ENCODE results near the gene MOCS1.

The MOCS1 gene

DNA sequence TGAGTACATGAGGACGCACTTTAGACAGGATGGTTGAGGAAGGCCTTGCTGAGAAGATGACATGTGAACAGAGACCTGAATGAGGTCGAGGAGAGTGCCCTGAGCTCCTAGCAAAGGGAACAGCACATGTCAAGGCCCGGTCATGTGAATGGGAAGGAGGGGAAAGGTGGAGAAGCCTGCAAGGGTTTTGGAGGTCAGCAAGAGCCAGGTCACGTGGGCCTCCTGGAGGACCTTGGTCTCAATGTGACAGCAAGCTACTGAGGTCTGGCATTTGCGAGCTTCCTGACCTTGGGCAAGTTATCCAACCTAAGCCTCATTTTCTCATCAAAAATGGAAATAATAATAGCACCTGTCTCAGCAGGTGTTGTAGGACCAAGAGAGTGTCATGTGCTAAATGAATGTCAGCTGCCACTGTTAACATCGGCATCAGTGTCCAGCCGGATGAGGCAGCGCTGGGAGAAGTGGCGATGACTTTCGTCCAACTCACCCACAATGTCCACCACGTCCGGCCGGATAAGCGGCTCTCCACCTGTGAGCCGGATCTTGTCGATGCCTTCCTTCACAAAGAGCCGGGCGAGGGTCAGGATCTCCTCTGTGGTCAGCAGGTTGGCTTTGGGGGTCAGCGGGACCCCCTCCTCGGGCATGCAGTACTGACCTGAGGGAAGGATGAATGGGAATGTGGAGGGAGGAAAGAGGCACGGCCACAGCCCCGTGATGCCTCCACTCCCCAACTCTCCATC is 8.9 kb downstream of the MOCS1 start:
- H3K4me3 ChIP-seq (ENCODE audit: low read depth, low read length), result no peak overlapping the region

DNA sequence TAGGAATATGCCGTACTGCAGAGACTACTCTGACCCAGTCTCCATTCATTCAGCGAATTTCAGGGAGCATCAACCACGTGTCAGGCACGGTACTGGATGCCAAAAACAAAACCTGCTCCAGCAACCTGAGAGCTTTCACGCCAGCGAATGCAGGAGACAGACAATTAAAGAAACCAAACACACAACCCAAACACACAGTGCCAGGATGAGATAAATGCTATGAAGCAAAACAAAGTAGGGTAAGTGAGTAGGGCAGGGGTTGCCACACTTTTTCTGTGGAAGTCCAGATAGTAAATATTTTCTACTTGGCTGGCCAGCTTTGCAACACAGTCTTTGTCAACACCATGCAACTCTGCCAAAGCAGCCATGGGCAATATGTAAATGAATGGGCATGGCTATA is 10.0 kb downstream of the MOCS1 start:
- H3K4me3 ChIP-seq (ENCODE audit: low read depth, low read length), result no peak overlapping the region

DNA sequence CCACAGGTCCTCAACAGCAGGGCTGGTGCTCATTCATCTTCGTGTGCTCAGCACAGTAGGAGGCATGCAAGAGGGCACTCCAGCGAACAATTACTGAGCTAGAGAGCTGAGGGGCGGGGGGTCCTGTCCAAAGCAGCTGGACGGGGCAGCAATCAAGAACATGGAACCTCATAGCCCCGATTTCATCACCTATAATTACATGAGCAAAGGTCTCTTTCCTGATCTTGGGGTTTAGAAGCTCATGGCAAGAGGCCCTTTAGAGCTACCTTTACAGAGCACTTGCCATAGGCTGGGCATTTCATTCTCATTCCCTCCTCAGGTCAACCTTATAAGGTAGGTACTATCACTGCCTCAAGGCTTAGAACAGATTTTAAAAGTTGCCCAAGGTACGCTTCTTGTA is 10.4 kb downstream of the MOCS1 start:
- H3K4me3 ChIP-seq (ENCODE audit: low read depth, low read length), result no peak overlapping the region

DNA sequence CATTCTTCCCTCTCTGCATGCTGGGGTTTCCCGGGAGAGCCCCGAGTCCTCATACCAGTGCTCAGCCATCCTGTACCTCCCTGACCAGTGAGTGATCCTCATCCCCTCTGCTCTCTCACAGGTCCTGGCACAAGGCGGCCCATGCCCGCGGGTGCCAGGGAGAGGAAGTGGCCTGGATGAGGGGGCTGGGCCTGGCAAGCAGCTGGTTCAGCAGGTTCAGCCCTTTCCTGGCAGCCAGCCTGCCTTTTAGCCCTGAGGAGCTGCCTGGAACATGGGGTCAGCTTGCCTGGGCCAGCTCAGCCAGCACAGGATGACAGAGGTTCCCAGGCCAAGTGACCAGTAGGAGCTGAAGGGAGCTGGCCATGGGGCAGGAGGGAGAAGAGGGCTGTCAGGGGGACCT is 10.9 kb downstream of the MOCS1 start:
- no peak overlapping the region for H3K4me3 ChIP-seq (ENCODE audit: low read depth, low read length)

DNA sequence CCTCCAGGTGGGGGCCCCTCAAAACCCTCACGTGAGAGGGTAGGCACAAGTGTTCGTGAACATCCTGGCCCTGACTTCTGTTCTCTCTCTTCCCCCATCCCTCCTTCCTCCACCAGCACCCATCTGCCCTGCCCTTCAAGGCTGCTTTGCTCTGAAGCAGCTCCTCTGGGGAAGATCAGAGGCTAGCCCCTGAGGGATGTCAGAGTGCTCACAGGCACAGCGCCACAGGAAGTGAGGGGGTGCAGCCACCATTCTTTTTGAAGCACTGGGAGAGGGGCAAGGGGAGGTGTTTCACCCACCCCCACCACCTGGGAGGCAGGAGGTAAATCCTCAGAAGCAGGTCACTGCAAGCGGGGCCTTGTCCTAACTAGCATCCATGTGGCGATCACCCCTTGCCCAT is 11.4 kb downstream of the MOCS1 start:
- H3K4me3 ChIP-seq (ENCODE audit: low read depth, low read length), result no peak overlapping the region

DNA sequence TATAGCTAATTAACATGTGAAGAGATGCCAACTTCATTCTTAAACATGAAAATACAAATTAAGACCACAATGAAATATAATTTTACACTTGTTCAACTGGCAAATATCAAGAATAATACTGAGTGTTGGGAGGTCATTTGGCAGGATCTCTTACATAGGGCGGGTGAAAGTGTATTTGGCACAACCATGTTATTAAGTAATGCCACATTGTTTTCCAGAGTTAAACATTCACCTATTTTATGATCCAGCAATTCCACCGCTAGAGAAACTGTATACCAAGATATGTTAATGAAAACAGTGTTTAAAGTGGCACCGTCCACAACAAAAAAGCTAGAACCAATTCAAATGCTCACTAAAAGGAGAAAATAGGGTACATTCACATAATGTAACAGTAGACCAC is 14.1 kb downstream of the MOCS1 start:
- no peak overlapping the region for H3K4me3 ChIP-seq (ENCODE audit: low read depth, low read length)

DNA sequence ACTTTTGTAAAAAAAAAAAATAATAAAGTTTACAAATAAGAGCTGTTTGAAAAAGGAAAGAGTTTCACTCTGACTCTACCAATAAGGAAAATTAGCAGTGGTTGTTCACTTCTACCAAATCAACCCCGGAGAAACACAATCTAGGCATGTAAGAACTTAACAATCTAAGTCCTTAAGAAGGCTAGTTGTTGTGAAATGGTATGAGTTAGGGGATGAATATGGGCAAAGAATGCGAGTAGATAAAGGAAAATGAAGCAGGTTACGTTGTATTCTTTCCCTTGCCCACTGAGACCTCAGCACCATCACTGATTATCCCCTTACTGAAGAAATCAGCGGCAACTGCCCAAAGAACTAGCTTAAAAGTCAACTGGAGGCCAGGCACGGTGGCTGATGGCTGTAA is 15.4 kb downstream of the MOCS1 start:
- no peak overlapping the region for H3K4me3 ChIP-seq (ENCODE audit: low read depth, low read length)

DNA sequence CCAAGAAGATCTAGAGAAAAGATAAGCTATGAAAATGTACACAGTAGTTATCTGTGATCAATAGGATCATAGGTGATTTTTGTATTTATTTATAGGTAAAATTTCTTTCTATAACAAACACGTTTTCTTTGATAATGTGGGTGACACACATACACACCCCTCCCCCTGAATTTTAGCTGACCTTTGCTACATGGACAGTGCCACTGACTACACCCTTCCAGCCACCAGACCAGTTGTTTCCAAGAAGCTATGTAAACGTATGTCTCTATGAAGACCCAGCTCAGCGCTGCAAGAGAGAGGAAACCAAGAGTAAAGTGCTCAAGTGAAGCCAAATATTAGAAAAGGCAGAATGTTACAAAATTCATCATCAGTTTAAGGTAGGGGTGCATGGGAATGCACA is 16.3 kb downstream of the MOCS1 start:
- no peak overlapping the region for H3K4me3 ChIP-seq (ENCODE audit: low read depth, low read length)

DNA sequence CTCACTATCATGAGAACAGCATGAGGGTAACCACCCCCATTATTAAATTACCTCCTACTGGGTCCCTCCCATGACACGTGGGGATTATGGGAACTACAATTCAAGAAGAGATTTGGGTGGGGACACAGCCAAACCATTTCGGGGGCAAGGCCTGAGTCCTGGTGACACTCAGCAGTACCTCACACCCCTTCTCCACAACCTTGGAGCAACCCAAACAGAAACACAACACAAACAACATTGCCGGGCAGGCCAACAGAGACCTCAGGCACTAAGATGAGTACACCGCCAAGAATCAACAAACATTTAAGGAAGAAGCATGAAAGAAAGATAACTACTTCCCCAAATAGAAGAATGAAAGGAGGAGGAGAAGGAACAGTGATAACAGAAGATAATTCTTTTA is 16.9 kb downstream of the MOCS1 start:
- no peak overlapping the region for H3K4me3 ChIP-seq (ENCODE audit: low read depth, low read length)

DNA sequence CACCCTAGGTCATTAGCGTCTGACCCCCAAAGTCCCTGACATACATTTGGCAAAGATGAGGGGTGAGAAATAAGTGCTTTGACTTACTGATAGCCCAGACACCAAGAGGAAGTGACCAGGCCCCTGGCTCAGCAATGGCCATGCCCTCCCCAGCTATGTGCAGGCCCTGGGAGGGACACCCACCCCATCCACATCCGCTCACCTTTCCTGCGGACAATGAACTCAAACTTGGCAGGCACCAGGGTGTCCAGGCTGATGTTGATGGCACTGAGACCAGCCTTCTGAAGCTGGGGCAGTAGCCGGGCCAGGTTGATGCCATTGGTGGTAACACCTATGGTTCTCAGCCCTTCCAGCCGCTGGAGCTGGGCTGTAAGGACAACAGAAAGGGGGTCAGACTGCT is 18.4 kb downstream of the MOCS1 start:
- no peak overlapping the region for H3K4me3 ChIP-seq (ENCODE audit: low read depth, low read length)

DNA sequence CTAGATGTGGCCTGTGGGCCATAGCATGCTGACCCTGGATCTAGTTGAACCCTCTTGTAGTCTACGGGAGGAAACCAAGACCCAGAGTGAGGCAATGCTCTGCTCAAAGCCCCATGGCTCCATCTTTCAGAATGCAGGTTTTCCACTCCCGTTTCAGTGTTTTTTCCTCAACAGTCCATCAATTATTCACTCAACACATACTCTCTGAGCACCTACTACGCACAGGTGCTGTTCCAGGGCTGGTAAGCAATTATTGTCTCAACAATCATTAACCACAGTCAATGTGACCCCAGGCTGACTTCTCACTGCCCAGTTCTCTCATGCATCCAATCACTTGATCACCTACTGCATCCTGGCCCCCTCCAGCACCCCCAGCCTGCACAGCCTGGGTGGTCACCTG is 20.0 kb downstream of the MOCS1 start:
- H3K4me3 ChIP-seq (ENCODE audit: low read depth, low read length), result no peak overlapping the region

DNA sequence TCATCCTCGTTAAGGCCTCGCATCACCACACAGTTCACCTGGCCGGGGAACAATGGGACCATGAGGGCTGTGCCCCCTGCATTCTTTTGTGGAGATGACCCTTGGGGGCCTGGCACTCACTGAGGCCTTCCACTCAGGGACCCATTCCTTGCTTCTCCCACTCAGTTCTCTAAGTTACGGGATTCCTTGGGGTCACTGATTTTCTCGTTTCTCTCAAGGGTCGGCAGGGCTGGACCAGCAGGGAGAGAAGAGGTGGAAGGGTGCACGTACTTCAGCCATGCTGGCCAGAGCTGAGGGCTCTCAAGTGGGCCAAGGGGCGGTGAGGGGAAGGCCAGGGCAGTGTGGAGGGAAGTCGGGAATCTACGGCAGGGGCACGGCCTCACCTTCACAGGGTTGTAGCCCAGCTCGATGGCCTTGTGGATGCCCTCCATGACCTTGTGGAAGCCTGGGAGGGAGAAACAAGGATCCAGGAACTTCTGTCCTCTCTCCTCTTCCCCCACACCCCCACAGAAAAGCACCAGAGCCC is 20.8 kb downstream of the MOCS1 start:
- no peak overlapping the region for H3K4me3 ChIP-seq (ENCODE audit: low read depth, low read length)

DNA sequence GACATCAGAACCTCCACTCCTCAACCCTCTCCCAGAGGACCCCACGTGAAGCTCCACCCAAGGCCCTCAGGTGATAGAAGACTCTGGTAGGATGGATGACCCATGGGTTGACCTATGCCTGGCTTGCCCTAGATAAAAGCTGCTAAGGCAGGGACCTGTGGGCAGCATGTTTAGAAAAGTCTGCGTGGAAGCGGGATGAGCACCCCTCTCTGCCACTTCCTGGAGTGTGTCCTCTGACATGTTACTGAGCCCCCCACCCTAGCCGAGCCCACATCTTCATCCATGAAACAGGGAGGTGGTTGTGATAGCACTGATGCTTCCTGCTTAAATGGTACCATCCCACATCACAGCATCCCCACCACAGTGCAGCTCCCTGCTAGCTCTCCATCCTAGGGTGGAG is 21.8 kb downstream of the MOCS1 start:
- no peak overlapping the region for H3K4me3 ChIP-seq (ENCODE audit: low read depth, low read length)

DNA sequence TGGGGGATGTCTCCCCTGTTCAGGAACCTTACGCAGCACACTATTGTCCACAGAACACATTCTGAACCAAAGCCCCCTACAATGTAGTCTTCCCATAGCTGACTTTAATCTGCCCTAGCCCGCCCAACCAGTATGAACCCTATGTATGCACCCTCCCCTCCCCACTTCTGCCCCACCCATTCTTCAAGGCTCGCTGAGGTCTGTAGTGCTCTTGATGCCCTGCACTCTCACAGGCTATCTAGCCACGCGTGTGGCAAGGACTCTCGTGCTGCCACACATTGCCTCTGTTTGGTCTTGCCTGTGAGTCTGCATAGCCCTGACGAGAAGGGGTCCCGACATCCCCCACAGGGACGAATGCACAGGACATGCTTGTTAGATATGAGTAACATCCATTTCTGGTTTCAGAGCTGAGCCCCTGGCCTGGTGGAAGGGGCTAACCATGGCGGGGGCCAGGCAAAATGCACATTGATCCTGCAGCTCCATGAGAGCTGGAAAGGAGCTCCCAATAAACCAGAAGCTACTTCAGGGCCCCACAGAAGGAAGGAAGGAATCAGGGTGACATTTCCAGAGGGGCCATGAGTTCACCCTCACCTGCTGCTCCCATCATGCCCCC is 22.6 kb downstream of the MOCS1 start:
- no peak overlapping the region for H3K4me3 ChIP-seq (ENCODE audit: low read depth, low read length)

DNA sequence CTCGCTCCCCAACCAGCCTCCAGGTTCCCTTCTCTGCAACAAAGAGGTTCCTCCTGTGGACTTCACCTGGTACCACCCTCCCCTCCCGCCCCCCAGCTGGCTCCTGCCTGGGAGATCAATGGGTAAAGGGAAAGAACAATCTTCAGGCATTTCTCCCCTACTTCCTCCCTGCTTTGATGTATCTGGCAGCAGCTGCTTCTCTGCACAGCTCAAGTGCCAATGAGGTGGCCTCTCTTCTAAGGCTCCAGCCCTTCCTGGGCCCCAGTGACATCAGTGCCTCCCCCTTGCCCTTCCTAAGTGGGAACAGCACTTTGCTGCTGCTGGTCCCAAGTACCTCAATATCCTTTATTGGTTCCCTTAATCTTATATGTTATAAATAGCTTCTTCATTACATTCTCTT is 23.5 kb downstream of the MOCS1 start:
- H3K4me3 ChIP-seq (ENCODE audit: low read depth, low read length), result no peak overlapping the region

DNA sequence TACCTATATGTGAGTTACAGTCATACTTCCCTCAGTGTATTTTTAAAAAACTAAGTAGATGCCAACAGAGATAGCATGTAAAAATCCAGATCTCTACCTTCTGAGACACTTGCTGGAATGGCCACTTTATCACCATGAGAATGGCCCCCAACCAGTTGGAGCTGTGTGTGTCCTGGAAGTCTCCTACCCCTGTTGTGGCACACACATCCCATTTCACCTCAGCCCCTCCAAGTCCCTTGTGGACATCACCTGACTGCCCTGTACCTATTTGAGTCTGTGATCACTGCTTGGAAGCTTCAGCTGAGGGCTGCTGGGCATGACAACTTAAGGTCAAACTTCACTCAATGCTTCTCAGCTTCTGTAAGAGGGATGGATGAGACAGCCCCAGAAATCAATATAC is 24.1 kb downstream of the MOCS1 start:
- H3K4me3 ChIP-seq (ENCODE audit: low read depth, low read length), result no peak overlapping the region

DNA sequence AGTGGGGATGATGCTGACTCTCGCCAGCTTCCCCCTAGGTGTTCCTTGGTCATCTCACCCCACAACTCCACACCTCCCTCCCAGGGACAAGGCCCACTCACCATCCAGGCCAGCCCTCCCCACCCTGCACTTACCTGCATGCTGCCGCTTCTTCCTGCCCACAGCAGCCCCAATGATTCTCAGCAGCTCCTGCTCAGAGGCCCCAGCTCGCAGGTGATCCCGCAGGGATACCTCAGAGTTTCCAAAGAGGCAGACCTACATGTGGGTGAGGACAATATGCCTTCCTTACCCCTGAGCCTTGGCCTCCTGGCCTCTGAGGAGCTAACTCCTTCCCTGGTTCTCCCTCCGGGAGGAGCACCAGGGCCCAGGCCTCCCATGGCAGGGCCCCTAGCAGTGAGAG is 24.6 kb downstream of the MOCS1 start:
- H3K4me3 ChIP-seq (ENCODE audit: low read depth, low read length), result no peak overlapping the region

DNA sequence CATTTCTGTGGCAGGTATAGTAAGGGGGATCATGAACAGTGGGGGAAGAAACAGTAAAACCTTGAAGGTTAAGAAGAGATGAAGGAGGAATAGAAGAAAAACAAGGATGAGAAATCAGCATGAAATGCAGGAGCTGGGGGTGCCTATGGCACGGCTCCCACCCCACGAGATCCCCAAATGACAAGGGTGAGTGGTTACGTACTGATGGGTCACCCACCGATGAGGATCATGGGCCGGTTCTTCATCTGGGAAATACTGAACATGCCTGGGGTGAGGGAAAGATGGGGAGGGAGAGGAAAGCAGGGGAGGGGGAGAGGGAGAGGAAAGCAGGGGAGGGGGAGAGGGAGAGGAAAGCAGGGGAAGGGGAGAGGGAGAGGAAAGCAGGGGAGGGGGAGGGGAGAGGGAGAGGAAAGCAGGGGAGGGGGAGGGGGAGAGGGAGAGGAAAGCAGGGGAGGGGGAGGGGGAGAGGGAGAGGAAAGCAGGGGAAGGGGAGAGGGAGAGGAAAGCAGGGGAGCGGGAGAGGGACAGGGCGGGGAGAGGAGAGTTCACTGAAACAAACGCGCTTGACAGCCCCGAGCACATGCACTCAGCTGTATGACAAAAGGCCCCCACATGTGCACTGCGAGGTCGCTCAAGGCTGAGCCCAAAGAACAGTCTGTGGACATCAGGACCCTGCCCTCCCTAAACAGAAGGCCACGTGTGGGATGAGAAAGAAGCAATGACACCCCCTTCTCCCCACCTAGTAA is 25.3 kb downstream of the MOCS1 start:
- H3K4me3 ChIP-seq (ENCODE audit: low read depth, low read length), result no peak overlapping the region

DNA sequence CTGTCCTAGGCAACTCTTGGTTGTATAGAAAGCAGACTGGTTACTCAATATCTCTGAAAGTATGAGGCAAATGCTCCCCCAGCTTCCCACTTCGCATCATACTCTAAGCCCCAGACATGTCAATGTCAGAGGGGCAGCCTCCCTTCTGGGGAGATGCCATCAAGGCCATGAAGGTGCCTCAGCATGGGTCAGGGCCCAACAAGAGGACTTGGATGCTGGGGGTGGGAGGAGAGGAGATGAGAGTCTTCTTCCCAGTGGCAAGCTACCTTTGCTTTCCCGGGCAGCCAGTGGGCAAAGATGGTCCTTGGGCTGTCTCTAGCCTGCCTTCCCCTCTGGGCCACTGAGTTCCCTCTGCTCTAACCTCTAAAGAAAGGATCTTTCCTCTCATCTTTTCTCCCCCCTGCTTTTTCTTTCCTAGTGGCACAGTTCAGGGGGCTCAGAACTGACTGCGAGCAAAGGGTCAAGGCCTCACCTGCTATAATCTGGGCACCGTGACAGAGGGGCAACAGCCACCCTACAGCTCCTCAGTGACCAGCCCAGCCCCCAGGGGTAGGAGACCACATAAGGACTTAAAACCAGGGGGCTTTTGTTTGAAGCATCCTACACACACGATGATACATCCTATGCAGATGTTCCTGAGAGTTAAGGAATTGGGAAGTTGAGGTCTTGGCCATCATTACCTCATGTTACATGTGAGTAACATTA is 26.2 kb downstream of the MOCS1 start:
- H3K4me3 ChIP-seq (ENCODE audit: low read depth, low read length), result no peak overlapping the region

DNA sequence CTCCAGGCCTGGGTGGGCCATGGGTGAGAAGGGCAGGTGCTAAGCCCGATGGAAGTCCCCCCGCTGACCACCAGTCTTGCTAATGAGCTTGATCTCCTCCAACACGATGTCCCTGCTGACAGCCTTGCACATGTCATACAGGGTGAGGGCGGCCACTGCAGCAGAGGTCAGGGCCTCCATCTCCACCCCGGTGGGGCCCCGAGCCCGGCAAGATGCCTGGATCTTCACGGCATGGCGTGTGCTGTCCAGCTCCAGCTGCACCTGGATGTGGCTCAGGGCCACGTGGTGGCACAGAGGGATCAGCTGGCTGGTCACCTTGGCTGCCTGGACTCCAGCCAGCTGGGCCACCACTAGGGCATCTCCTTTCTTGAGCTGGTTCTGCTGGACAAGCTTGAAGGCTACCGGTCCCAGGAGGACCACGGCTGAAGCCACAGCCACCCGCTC is 27.9 kb downstream of the MOCS1 start:
- no peak overlapping the region for H3K4me3 ChIP-seq (ENCODE audit: low read depth, low read length)

DNA sequence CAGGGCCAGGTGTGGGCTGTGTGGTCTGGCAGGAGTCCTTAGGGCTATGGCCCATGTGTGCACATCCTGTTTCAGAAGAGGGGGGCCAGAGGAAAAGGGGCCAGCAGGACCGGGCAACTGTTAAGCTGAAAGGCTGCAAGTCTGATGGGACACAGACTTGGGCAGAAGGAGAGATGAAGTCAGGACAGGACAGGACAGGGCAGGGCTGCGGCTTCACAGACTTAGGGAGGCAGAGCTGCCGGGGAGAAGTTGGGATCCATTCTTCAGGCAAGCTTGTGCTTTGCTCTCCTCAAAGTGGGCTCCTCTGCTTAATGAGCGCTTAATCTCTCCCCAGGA is 28.7 kb downstream of the MOCS1 start:
- no peak overlapping the region for H3K4me3 ChIP-seq (ENCODE audit: low read depth, low read length)

All from iPS-11a (cell line).